DOHH2 (cell line): ENCODE results near the gene SMIM21.

Experiments
- H3F3A ChIP-seq: fragments of 200-600 bp; sonication (generic), shearing (Covaris generic); 2 replicates; pipeline ENCODE4 v1.6.0; 2016; ENCODE audit warnings: antibody characterized with exemption, mild to moderate bottlenecking; ENCODE audit not compliant: control insufficient read depth, insufficient read depth
- H3K27ac ChIP-seq: fragments of 200-600 bp; sonication (generic); 2 replicates; pipeline ENCODE4 v1.5.1; 2014; ENCODE audit warnings: low read depth, mild to moderate bottlenecking, low read length, moderate library complexity
- H3K27me3 ChIP-seq: fragments of 200-600 bp; sonication (generic); 2 replicates; pipeline ENCODE4 v1.6.1; 2014; ENCODE audit warnings: mild to moderate bottlenecking, low read length, mixed read lengths; ENCODE audit not compliant: control insufficient read depth
- H3K36me3 ChIP-seq: fragments of 200-600 bp; sonication (generic); 2 replicates; pipeline ENCODE4 v1.6.1; 2014; ENCODE audit warnings: mild to moderate bottlenecking, low read length, moderate library complexity, mixed read lengths; ENCODE audit not compliant: control insufficient read depth
- H3K4me1 ChIP-seq: fragments of 200-600 bp; sonication (generic); 2 replicates; pipeline ENCODE4 v1.6.1; 2014; ENCODE audit warnings: mild to moderate bottlenecking, low read length, mixed read lengths; ENCODE audit not compliant: control insufficient read depth
- H3K4me2 ChIP-seq: fragments of 200-600 bp; sonication (generic); 2 replicates; pipeline ENCODE4 v1.6.0; 2014; ENCODE audit warnings: mild to moderate bottlenecking, low read length, moderate library complexity
- H3K4me3 ChIP-seq: fragments of 200-600 bp; sonication (generic); 2 replicates; pipeline ENCODE4 v1.5.1; 2014; ENCODE audit warnings: mild to moderate bottlenecking, low read length, mixed read lengths
- H3K79me2 ChIP-seq: fragments of 200-600 bp; sonication (generic); 2 replicates; pipeline ENCODE4 v1.6.1; 2014; ENCODE audit warnings: mild to moderate bottlenecking, low read length, mixed read lengths; ENCODE audit not compliant: control insufficient read depth
- H3K9me2 ChIP-seq: fragments of 200-600 bp; sonication (generic); replicated peaks from 2 replicates; pipeline ENCODE4 v1.6.1; 2014; ENCODE audit warnings: mild to moderate bottlenecking, low read length, mixed read lengths; ENCODE audit not compliant: control insufficient read depth
- H3K9me3 ChIP-seq: fragments of 200-600 bp; sonication (generic); 2 replicates; pipeline ENCODE4 v1.6.1; 2014; ENCODE audit warnings: antibody characterized with exemption, low read length, mixed read lengths; ENCODE audit not compliant: control insufficient read depth, insufficient read depth
- H4K20me1 ChIP-seq: fragments of 200-600 bp; sonication (generic); 2 replicates; pipeline ENCODE4 v1.6.0; 2014; ENCODE audit warnings: low read depth, mild to moderate bottlenecking, antibody characterized with exemption, low read length, moderate library complexity; ENCODE audit not compliant: control insufficient read depth, insufficient read depth
- EZH2phosphoT487 ChIP-seq: fragments of 200-600 bp; sonication (generic); IDR thresholded peaks from 2 replicates; pipeline ENCODE4 v1.6.1; 2017; ENCODE audit warnings: borderline replicate concordance, mild to moderate bottlenecking, antibody characterized with exemption, low read length, moderate library complexity, mixed read lengths
- TF ChIP-seq, protein P1 (sequence below): fragments of 200-600 bp; sonication (generic); IDR thresholded peaks from one replicate; pipeline ENCODE4 v1.5.1; 2014; ENCODE audit warnings: antibody characterized with exemption, mild to moderate bottlenecking, low read depth, low read length; ENCODE audit not compliant: poor library complexity, severe bottlenecking

Gene SMIM21

DNA sequence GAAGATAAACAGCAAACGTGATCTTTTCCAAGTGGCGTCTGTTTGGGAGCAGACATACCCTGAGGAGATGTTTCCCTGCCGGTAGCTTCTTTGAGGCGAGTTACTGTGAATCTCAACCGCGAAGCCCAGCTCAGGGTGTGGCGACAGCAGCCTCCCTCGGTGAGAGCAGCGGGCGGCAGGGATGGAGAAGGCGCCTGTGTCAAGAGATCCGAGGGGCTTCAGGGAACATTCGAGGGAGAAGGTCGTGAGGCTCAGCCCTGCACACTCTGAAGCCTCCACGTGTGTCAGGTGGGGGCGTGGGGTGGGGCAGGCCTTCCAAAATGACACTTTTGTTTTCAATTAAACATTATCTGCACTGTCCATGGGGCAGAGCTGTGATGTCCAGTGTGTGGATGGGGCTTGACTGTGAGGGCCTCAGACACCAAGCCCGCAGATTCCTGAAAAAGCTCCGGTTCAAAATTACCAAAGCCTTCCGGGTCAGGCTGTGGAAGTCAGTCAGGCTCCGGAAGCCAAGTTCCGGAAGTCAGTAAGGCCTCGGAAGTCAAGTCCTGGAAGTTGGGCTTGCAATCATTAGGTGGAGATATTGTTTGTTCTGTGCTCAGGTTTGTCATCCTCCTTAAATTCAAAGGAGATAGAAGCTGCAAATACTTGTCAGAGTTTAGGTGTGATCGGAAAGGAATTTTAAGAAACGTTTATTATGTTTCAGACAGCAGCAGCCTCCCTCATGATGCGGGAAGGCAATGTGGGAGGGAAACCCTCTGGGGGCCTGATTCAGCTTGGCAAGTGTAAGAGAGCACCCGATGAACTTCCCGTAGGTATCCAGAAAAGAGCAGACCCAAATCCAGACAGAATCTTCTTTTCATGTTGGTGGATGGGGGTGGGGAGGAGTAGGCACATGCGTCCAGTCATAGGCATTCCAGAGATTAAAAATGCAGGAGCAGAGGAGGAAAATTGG lies 20.7 kb downstream of the SMIM21 start:
- no peak overlapping the region for H3K4me3 ChIP-seq
- H3F3A ChIP-seq, result no peaks in the 10 kb centered on the region
- H3K79me2 ChIP-seq, result no peaks in the 10 kb centered on the region
- H3K9me3 ChIP-seq, result no peaks in the 10 kb centered on the region
- H3K36me3 ChIP-seq, result no peaks in the 10 kb centered on the region
- no peak for TF ChIP-seq EZH2phosphoT487
- TF ChIP-seq, protein P1, sequence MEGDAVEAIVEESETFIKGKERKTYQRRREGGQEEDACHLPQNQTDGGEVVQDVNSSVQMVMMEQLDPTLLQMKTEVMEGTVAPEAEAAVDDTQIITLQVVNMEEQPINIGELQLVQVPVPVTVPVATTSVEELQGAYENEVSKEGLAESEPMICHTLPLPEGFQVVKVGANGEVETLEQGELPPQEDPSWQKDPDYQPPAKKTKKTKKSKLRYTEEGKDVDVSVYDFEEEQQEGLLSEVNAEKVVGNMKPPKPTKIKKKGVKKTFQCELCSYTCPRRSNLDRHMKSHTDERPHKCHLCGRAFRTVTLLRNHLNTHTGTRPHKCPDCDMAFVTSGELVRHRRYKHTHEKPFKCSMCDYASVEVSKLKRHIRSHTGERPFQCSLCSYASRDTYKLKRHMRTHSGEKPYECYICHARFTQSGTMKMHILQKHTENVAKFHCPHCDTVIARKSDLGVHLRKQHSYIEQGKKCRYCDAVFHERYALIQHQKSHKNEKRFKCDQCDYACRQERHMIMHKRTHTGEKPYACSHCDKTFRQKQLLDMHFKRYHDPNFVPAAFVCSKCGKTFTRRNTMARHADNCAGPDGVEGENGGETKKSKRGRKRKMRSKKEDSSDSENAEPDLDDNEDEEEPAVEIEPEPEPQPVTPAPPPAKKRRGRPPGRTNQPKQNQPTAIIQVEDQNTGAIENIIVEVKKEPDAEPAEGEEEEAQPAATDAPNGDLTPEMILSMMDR, result no peak
- H3K27me3 ChIP-seq, result peaks cover 3% of the 10 kb centered on the region; the same call in 1 of the 2 replicates
- H3K27ac ChIP-seq, result no peak overlapping the region
- H3K4me2 ChIP-seq, result no peak overlapping the region
- H3K9me2 ChIP-seq, result no peaks in the 10 kb centered on the region
- no peaks in the 10 kb centered on the region for H3K4me1 ChIP-seq
- H4K20me1 ChIP-seq, result no peaks in the 10 kb centered on the region

DNA sequence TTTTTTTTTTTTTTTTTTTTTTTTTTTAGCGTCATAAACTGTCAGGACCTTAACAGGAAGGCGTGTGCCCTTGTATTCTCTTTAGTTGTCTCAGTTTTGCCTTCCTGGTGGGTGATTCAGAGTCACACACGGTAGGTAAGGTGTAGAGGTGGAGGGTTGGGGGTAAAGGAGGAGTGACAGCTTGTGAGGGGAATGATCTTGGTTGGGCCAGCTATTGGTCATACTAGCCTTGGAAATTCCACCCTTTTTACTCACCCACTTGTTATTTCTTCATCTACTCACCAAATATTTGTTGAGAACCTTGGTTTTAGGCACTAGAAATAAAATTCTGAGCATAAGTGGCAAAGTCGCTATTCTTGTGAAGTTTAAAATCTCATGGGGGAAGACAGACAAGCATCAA lies 22.2 kb downstream of the SMIM21 start:
- Histone ChIP-seq H3F3A (no peaks in the 10 kb centered on the region), H3K4me2 (no peak overlapping the region), H3K79me2 (no peaks in the 10 kb centered on the region), H3K4me3 (no peak overlapping the region), H3K9me3 (no peaks in the 10 kb centered on the region), H3K4me1 (no peaks in the 10 kb centered on the region), H3K9me2 (no peaks in the 10 kb centered on the region), H3K27ac (no peak overlapping the region), H3K27me3 (peaks cover 3% of the 10 kb centered on the region; the same call in 1 of the 2 replicates), H3K36me3 (no peaks in the 10 kb centered on the region), H4K20me1 (no peaks in the 10 kb centered on the region)
- TF ChIP-seq EZH2phosphoT487, result no peak
- TF ChIP-seq, protein P1, result no peak

DNA sequence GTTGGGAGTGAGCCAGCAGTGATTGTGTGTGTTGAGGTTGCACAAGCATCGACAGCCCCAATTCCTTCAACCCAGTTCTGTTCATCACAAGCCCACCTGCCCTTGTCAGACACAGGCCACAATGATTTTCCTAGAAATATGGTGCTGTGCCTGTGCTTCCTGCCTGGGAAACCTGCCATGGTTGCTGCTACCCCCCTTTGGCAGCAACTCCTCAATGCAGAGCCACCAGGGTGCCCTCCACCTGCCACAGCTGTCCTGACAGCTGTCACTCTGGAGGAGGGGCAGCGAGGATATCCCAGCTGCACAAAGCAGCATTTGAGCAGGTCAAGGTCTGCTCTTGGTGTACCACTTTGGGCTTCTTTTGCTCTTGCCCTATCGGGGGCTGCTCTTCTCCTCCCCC lies 27.1 kb downstream of the SMIM21 start:
- Histone ChIP-seq H3K27me3 (peaks cover 3% of the 10 kb centered on the region; the same call in 1 of the 2 replicates), H3K4me2 (no peak overlapping the region), H4K20me1 (no peaks in the 10 kb centered on the region), H3K9me3 (no peaks in the 10 kb centered on the region), H3F3A (no peaks in the 10 kb centered on the region), H3K36me3 (no peaks in the 10 kb centered on the region), H3K4me3 (no peak overlapping the region), H3K79me2 (no peaks in the 10 kb centered on the region), H3K9me2 (no peaks in the 10 kb centered on the region), H3K27ac (no peak overlapping the region), H3K4me1 (no peaks in the 10 kb centered on the region)
- TF ChIP-seq, protein P1, result no peak
- no peak for TF ChIP-seq EZH2phosphoT487
